HG03342 (cell line): ENCODE data around the gene CSH1.
"Not testable (repeated sequence)": the region's sequence is repeated elsewhere in the genome, so short reads cannot be mapped to it uniquely, and the experiment has no call there.

Experiments used
- ATAC-seq: cut with Tn5 transposase; IDR thresholded peaks from one replicate; pipeline ENCODE4 v1.9.1; 2021; ENCODE audit warnings: mild to moderate bottlenecking, moderate library complexity; ENCODE audit not compliant: unreplicated experiment

The CSH1 gene

GRCh38 chr17:63870292-63870665 lies 26.1 kb downstream of the CSH1 start:
- ATAC-seq = not testable (repeated sequence)

GRCh38 chr17:63869491-63870291 lies 26.7 kb downstream of the CSH1 start:
- ATAC-seq = not testable (repeated sequence)

GRCh38 chr17:63866625-63867024 lies 29.7 kb downstream of the CSH1 start:
- not testable (repeated sequence) for ATAC-seq

- no peak for ATAC-seq
Observed at GRCh38 chr17:63859257-63859656, 37.1 kb downstream of the CSH1 start.

GRCh38 chr17:63856425-63856824 lies 39.9 kb downstream of the CSH1 start:
- not testable (repeated sequence) for ATAC-seq

- ATAC-seq = no peak
Observed at GRCh38 chr17:63855185-63855584, 41.2 kb downstream of the CSH1 start.

GRCh38 chr17:63854709-63855108 lies 41.7 kb downstream of the CSH1 start:
- no peak for ATAC-seq

GRCh38 chr17:63853260-63853659 lies 43.1 kb downstream of the CSH1 start:
- no peak for ATAC-seq

- no peak for ATAC-seq
Observed at GRCh38 chr17:63850401-63850800, 46.0 kb downstream of the CSH1 start.

GRCh38 chr17:63848834-63849689 lies 47.3 kb downstream of the CSH1 start:
- peak; percentile 91 for ATAC-seq

GRCh38 chr17:63847525-63848249 lies 48.7 kb downstream of the CSH1 start:
- ATAC-seq = no peak

- no peak for ATAC-seq
Observed at GRCh38 chr17:63845509-63845908, 50.9 kb downstream of the CSH1 start.
